ENCODE measurements around the gene CCDC188.
A peak's percentile ranks its signal among the peaks of the same experiment; 100 is the strongest.

Gene CCDC188

DNA sequence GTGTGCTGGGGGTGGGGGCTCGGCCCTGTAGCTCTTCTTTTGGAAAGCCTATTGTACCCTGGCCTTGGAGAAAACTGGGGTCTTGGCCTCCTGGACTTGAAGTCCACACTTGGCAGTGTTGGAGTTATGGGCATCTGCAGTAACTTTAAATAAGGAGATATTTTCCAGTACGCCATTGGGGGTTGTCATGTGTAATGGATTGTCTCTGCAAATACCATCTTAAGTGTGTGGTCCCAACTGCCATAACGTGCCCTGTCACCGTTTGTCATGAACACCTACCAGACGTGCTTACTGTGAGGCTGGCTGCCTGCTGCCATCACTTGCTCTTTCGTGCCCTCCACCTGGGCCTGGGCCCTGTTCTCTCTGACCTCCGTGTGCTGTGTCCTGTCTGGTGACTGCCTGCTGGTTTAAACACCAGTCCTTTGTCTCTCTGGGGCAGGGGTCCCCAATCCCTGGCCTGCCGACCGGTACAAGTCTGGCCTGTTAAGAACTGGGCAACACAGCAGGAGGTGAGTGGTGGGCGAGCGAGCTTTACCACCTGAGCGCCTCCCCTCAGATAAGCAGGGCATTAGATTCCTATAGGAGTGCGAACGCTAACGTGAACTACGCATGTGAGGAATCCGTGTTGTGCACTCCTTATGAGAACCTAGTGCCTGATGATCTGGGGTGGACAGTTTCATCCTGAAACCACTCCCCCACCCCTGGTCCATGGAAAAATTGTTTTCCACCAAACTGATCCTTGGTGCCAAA, 22.8 kb downstream of the CCDC188 start:
- H3K36me3 Mint-ChIP-seq (ENCODE audit: insufficient read depth): peaks cover 38% of the 10 kb centered on the region

DNA sequence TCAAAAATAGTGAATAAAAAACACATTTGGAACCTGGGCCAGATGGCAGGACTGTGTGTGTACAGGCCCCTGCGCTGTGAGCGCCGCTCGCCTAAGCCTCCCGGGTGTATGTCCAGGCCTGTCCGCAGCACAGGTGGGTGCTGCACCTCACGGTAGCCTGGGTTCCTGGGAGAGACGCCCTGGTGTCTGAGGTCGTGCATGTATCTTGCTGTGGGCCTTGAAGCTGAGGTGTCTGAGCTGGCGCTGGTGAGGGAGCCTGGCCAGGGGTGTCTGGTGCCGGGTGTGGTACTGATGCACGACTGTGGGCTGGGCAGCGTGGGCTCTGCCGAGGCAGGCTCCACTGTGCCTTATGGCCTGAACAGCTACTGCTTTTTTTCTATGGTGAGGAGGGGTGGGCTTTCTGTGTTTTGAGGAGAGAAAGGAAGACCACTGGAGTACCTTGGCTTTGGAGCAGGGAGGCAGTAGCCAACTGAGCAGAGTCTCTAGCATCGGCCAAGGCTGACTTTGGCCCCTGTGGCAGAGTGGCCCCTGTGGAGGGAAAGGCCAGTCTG, 23.5 kb downstream of the CCDC188 start:
- ATAC-seq (replicated peaks) (no peak), DNase-seq (no peak)
- Mint-ChIP-seq H3K4me3 (peak overlapping the region in 1 of 2 donors; percentile 8), H3K27ac (no peak overlapping the region), H3K27me3 (no peaks in the 10 kb centered on the region), H3K9me3 (peaks cover 0 to 2% of the 10 kb centered on the region in 2 donors), H3K4me1 (ENCODE audit: low read depth in 2 of 2) (peaks cover 17 to 25% of the 10 kb centered on the region in 2 donors), H3K36me3 (ENCODE audit: insufficient read depth) (peaks cover 45% of the 10 kb centered on the region)

More for the DNA sequence above, 22.8 kb downstream of the CCDC188 start:
- peaks cover 0 to 2% of the 10 kb centered on the region in 2 donors for H3K9me3 Mint-ChIP-seq
- peak overlapping the region in 1 of 2 donors; percentile 8 for H3K4me3 Mint-ChIP-seq
- H3K27me3 Mint-ChIP-seq: no peaks in the 10 kb centered on the region
- peaks cover 14 to 27% of the 10 kb centered on the region in 2 donors for H3K4me1 Mint-ChIP-seq (ENCODE audit: low read depth in 2 of 2)
- peak overlapping the region in 1 of 2 donors; percentile 78 for H3K27ac Mint-ChIP-seq
- ATAC-seq (replicated peaks): no peak
- no peak for DNase-seq

DNA sequence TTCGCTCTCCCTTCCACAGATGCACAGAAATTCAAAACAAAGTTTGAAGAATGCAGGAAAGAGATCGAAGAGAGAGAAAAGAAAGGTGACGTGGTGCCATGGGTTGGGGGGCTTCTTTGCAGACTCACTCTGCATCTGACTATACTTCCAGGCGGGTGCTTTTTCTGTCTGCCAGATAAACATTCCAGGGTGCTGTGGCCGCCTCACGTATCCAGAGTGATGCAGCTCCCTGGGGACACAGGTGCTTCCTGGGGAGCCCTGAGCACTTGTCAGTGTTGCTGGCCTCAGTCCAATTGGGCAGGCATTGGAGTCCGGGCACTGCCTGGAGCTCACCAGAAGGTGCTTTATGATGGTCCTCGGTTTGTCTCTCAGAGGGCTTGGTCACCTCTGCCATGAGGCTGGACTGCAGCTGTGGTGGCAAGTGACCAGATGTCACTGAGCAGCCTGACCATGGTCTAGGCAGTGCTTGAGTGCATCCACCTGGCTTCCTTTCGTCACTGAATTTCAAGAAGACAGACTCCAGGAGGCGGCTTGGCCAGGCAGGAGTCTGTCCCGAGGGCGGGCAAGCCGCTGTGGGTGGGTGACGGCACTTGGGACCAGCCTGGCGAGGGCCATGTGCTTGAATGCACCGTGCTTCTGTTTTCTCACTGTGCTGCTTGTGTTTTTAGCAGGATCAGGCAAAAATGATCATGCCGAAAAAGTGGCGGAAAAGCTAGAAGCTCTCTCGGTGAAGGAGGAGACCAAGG, 24.4 kb downstream of the CCDC188 start:
- H3K27me3 Mint-ChIP-seq: no peaks in the 10 kb centered on the region
- H3K4me3 Mint-ChIP-seq: no peak overlapping the region
- ATAC-seq (replicated peaks): no peak
- DNase-seq: no peak
- H3K4me1 Mint-ChIP-seq (ENCODE audit: low read depth in 2 of 2): peaks cover 17 to 34% of the 10 kb centered on the region in 2 donors
- no peak overlapping the region for H3K27ac Mint-ChIP-seq
- H3K36me3 Mint-ChIP-seq (ENCODE audit: insufficient read depth): peaks cover 54% of the 10 kb centered on the region
- peaks cover 0 to 2% of the 10 kb centered on the region in 2 donors for H3K9me3 Mint-ChIP-seq

DNA sequence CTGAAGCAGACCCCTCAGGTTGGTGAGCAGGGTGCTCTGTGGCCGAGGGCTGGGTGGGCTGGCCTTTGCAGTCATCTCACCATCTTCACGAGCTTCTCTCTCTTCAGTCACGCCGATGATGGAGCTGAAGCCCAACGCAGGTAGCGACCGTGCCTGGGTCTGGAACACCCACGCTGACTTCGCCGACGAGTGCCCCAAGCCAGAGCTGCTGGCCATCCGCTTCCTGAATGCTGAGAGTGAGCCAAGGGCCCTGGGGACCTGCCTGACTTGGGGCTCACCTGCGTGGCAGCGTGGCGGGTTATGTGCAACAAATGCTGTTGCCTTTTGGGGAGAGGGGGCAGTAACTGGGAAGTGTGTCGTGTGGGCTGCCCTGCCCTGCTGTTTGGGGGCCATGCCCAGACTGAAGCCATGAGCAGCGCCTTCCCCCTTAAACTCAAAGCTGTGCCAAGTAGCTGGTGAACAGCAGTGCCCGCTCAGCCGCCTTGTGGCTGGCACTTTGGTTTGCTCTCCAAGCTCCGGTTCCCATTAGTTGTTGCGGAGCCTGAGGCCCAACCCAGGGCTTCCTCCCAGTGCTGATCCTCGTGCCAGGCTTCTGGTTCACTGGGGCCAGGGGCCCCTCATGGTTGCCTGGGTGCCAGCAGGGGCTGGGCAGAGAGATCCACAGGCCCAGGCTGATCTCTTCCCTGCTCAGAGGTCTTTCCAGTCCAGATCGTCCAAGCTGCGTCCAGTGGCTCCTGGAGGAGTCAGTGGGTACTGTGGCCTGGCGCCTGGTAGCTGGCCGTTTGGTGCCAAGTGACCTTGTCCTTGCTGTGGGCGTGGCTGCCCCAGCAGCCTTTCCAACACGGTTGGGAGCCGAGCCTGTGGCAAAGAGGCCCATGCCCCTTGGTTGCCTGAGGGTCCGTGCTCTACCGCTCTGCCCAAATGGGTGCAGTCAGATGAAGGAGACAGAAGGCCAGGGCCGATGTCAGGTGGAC, 25.4 kb downstream of the CCDC188 start:
- Mint-ChIP-seq H3K4me1 (ENCODE audit: low read depth in 2 of 2) (peaks cover 17 to 35% of the 10 kb centered on the region in 2 donors), H3K27me3 (no peaks in the 10 kb centered on the region), H3K4me3 (no peak overlapping the region), H3K36me3 (ENCODE audit: insufficient read depth) (peaks cover 52% of the 10 kb centered on the region), H3K27ac (no peak overlapping the region), H3K9me3 (peaks cover 0 to 2% of the 10 kb centered on the region in 2 donors)
- no peak for DNase-seq
- no peak for ATAC-seq (replicated peaks)

DNA sequence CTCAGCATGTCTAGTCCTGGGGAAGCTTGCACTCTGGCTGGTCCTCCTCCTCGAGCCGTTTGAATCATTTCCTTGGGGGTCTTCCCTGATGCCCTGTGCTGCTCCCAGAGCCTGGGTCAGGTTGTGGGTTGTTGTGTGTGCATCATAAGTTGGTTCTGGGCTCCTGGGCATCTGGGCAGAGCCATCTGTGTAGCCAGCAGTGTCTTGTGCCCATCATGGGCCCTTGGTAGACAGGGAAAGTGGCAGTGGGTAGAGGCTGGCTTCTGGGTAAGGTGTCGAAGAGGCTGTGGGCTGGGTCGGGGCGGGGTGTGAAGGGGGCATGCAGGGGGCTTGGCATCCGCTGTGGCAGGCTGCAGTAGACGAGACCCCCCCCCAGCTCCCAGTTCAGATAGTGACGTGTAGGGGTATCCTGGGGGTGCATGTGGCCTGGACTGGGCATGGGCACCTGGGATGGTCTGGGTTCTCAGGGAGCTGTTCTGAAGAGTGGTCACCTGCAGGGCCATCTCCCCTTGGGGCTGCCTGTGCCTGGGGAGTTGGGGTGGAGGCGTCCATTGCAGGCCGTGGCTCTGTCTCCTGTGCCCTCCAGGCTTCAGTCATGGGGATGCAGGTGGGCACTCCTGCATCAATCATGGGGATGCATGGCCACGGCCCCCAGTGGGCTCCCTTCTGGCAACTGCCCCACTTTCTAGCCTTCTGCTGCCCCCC, 26.6 kb downstream of the CCDC188 start:
- Mint-ChIP-seq H3K27me3 (no peaks in the 10 kb centered on the region), H3K4me1 (ENCODE audit: low read depth in 2 of 2) (peaks cover 15 to 30% of the 10 kb centered on the region in 2 donors), H3K27ac (peak overlapping the region; percentile 65 to 95), H3K9me3 (peaks cover 0 to 2% of the 10 kb centered on the region in 2 donors), H3K36me3 (ENCODE audit: insufficient read depth) (peaks cover 58% of the 10 kb centered on the region), H3K4me3 (peak overlapping the region in 1 of 2 donors; percentile 31)
- ATAC-seq (replicated peaks): no peak
- no peak for DNase-seq

DNA sequence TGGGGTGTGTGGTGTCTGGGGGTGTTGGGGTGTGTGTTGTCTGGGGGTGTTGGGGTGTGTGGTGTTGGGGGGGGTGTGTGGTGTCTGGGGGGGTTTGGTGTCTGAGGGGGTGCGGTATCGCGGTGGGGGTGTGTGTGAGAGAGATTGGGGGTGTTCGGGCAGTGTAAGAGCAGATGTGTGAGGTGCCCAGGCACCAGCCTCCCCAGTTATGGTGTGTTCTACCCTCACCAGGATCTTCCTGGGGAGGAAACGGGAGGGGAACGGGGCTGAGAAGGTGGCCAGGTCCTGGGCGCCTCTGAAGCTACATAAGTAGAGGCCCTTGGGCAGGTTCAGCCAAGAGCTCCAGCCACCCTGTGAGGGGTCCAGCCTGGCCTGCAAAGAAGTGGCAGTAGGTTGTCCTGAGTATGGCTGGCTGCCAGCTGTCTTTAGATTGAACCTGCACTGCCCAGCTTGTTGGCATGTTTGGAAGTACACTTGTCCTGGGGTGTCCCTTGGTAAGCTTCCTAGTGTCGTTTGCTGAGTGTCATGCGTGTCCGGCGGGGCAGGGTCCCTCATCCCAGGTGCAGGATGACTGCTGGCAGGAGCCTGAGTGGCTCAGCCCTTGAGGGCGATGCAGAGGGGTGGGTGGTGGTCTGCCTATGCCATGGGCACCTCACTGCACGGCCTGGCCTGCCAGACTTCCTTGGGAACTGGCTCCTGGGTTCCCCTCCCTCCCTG, 27.3 kb downstream of the CCDC188 start:
- no peak for DNase-seq
- Mint-ChIP-seq H3K9me3 (peaks cover 0 to 2% of the 10 kb centered on the region in 2 donors), H3K27me3 (no peaks in the 10 kb centered on the region), H3K27ac (peak overlapping the region; percentile 91 to 95), H3K36me3 (ENCODE audit: insufficient read depth) (peaks cover 62% of the 10 kb centered on the region), H3K4me3 (peak overlapping the region; percentile 50 to 56), H3K4me1 (ENCODE audit: low read depth in 2 of 2) (peaks cover 13 to 29% of the 10 kb centered on the region in 2 donors)
- peak; percentile 51 for ATAC-seq (replicated peaks)

DNA sequence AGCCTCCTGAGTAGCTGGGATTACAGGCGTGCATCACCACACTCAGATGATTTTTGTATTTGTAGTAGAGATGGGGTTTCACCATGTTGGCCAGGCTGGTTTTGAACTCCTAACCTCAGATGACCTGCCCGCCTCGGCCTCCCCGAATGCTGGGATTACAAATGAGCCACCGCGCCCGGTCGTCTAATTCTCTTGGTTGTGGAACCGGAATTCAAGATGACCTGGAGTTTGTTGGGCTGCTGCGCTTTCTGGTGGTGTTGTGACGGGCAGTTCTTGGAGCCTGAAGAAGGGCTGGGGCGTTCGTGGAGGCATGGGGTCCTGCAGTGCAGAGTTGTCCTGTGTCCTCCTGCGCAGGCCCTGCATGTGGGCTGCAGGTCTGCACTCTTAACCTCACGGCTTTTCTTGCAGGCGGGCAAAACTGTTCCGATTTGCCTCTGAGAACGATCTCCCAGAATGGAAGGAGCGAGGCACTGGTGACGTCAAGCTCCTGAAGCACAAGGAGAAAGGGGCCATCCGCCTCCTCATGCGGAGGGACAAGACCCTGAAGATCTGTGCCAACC, 28.9 kb downstream of the CCDC188 start:
- H3K4me3 Mint-ChIP-seq: peak overlapping the region; percentile 50 to 56
- peaks cover 17 to 31% of the 10 kb centered on the region in 2 donors for H3K4me1 Mint-ChIP-seq (ENCODE audit: low read depth in 2 of 2)
- no peak for ATAC-seq (replicated peaks)
- peaks cover 62% of the 10 kb centered on the region for H3K36me3 Mint-ChIP-seq (ENCODE audit: insufficient read depth)
- peak overlapping the region; percentile 91 to 95 for H3K27ac Mint-ChIP-seq
- H3K27me3 Mint-ChIP-seq: no peaks in the 10 kb centered on the region
- peaks cover 0 to 2% of the 10 kb centered on the region in 2 donors for H3K9me3 Mint-ChIP-seq
- DNase-seq: no peak

DNA sequence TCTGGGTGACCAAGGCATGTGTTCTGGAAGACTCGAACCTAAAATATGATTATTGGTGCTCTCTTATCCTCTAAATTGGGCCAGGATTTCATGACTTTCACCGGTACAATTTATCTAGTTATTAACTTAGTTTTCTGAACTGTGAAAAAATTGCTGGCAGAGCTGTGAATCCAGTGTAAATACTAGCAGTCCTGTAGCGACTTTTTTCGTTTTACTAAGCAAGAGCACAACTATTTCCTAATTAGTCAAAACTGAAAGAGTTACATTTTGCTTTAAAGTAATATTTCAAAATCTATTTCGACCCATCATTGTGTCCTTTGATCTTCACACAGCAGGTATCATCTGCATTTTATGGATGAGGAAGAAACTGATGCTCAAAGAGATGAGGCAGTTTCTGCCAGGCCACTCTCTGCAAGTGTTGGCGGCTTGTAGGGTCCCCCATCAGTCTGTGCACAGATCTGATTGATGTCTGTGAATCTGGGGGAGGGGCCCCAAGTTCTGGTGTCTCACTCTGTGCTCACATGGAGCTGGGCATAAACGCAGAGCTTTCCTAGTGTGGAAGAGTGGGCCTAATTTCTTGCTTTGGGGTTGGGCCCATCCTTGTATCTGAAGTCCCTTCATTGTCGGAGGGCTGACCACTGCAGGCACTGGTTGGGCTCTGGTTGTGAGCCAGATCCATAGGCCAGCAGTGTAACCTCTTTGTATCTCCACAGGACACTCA, 32.4 kb downstream of the CCDC188 start:
- DNase-seq (no peak), ATAC-seq (replicated peaks) (no peak)
- peaks cover 22 to 38% of the 10 kb centered on the region in 2 donors for H3K4me1 Mint-ChIP-seq (ENCODE audit: low read depth in 2 of 2)
- no peaks in the 10 kb centered on the region for H3K27me3 Mint-ChIP-seq
- H3K9me3 Mint-ChIP-seq: peaks cover 0 to 2% of the 10 kb centered on the region in 2 donors
- H3K4me3 Mint-ChIP-seq: peak overlapping the region; percentile 83 to 86
- H3K36me3 Mint-ChIP-seq (ENCODE audit: insufficient read depth): peaks cover 64% of the 10 kb centered on the region
- peak overlapping the region; percentile 90 to 92 for H3K27ac Mint-ChIP-seq

DNA sequence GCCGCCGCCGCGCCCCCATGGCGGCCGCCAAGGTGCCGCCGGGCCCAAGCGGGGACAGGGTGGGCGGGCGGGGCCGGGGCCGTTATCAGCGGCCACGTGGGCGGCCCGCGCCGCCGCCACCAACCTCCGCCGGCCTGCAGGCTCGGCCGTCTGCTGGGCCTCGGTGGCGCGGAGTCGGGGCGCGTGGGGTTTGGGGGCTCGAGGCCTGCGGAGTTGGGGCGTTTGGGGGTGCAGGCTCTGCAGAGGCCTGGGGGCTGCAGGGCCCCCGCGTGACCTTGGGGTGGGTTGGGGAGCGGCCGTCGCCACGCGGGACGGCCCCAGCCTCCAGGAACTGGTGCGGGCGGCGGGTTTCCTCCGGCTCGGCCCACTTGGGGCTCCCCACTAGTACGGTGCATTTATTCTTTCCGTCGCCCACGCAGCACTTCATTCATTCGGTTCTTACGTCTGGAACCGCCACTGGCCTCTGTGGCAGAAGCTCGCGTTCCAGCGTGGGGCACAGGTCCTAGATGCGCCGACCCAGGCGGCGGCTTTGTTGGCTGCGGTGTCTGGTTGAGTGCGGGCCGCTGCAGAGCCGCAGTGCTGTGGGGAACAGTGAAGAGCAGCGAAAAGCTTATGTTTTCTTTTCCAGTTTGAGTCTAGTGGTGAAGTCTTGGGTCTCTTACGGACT, 33.1 kb downstream of the CCDC188 start:
- peaks cover 17 to 34% of the 10 kb centered on the region in 2 donors for H3K4me1 Mint-ChIP-seq (ENCODE audit: low read depth in 2 of 2)
- peak overlapping the region; percentile 83 to 86 for H3K4me3 Mint-ChIP-seq
- H3K9me3 Mint-ChIP-seq: no peaks in the 10 kb centered on the region
- no peaks in the 10 kb centered on the region for H3K27me3 Mint-ChIP-seq
- ATAC-seq (replicated peaks) (peak; percentile 48), DNase-seq (peak; percentile 44 to 51 (median 49))
- peak overlapping the region; percentile 90 to 92 for H3K27ac Mint-ChIP-seq
- peaks cover 64% of the 10 kb centered on the region for H3K36me3 Mint-ChIP-seq (ENCODE audit: insufficient read depth)

DNA sequence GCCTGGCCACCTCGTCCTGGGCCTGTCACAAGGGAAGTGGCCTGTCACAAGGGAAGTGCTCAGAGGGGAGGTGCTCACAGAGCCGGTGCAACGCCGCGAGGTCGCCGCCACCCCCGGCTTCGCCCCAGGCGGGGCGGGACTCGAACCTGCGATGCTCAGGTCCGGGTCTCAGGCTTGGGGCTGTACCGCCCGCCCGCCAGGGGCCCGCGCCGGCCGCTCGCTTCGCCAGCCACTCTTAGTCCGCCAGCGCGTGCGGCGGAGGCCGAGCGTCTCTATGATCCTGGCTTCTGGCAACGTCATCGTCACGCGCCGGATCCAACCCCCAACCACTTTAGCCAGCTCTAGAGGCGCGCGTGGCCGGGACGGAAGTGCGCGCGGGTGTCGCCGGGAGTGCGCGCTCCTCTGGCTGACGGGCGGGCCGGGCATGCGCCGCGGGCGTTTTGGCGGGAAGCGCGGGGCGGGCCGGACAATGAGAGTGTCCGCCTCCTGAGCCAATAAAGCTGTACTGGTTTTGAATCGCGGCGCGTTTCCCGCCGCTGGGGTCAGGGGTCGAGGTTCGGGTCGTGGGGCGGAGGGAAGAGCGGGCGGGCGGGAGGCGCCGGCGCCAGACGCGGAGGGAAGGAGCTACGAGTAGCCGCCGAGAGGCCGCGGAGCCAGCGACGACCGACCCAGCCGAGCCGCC, 33.8 kb downstream of the CCDC188 start, which contains the start of gene TRMT2A:
TSS of gene TRMT2A (minus strand) at position 276 of the 682 bp plus-strand sequence. CDS start 320 bp downstream, outside the sequence.
- H3K27ac Mint-ChIP-seq: peak within 1 kb of the TSS; percentile 90 to 92
- ATAC-seq (replicated peaks) (peak; percentile 79), DNase-seq (peak; percentile 93 to 94 (median 93))
- peaks cover 17 to 31% of the 10 kb centered on the region in 2 donors for H3K4me1 Mint-ChIP-seq (ENCODE audit: low read depth in 2 of 2)
- peak within 1 kb of the TSS; percentile 83 to 86 for H3K4me3 Mint-ChIP-seq
- no peaks in the 10 kb centered on the region for H3K9me3 Mint-ChIP-seq
- peaks cover 63% of the 10 kb centered on the region for H3K36me3 Mint-ChIP-seq (ENCODE audit: insufficient read depth)
- H3K27me3 Mint-ChIP-seq: no peaks in the 10 kb centered on the region
